ENCODE results near the gene RPA3. TPM values are rescaled to one million over a fixed set of nuclear protein-coding genes. Genes with fewer than 3 reads are reported as not detected.

Gene RPA3
- total RNA-seq, 1 experiment from 2014 or later = 108 TPM

DNA sequence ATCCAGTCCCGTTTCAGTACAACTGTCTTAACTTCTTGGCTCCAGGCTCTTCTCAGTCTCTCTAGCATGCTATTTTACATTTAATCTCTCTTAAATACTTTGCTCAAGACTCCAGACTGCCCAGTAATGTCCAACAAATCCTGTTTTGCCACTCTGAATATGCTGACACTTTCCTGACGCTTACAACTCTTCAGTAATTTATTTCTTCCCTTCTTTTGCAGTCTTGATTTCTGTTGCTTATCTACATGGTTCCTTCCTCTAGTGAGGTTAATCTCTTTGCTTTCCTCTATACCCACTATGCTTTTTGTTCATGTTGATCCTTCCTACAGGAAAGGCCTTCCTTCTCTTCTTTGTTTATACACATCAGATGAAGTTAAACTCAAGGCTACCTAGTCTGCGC, 54.1 kb downstream of the RPA3 start:
- peaks cover 4 to 9% (median 5%) of the 10 kb centered on the region in 3 experiments for H3K36me3 Mint-ChIP-seq (ENCODE audit: insufficient read depth in 1 of 3, low read depth in 3 of 3)
- Histone ChIP-seq H2AFZ (ENCODE audit: low read length) (no peak overlapping the region), H2BK120ac (ENCODE audit: low read depth, low read length, poor library complexity, severe bottlenecking) (no peak overlapping the region), H2BK15ac (ENCODE audit: low read depth, low read length) (no peak overlapping the region), H2BK12ac (ENCODE audit: insufficient read length, low read depth, low read length) (no peak overlapping the region), H3K27ac (ENCODE audit: insufficient read length, low read depth, low read length) (no peak overlapping the region), H4K5ac (ENCODE audit: insufficient read length, low read depth, low read length) (no peak overlapping the region), H3K56ac (ENCODE audit: insufficient read length, low read depth, low read length) (no peak overlapping the region), H3K4ac (ENCODE audit: low read depth, low read length) (no peak overlapping the region), H4K8ac (replicated peaks; ENCODE audit: insufficient read length, low read depth, low read length) (no peak overlapping the region), H3K4me2 (ENCODE audit: insufficient read depth, insufficient read length, low read length) (no peak overlapping the region), H4K20me1 (ENCODE audit: control insufficient read depth, insufficient read depth, insufficient read length) (no peaks in the 10 kb centered on the region), H3K23me2 (ENCODE audit: insufficient read length, low read depth, low read length, poor library complexity, severe bottlenecking) (no peaks in the 10 kb centered on the region), H3K14ac (ENCODE audit: insufficient read depth, low read length) (no peak overlapping the region), H3K79me2 (ENCODE audit: insufficient read depth, low read length) (no peaks in the 10 kb centered on the region; the same call in 1 of the 2 replicates), H3K9me3 (ENCODE audit: control insufficient read depth, low read depth, low read length) (no peaks in the 10 kb centered on the region), H4K91ac (ENCODE audit: insufficient read length, low read depth, low read length) (no peak overlapping the region), H3K9ac (ENCODE audit: extremely low read depth, insufficient read length, low read length) (no peak overlapping the region), H3K23ac (ENCODE audit: insufficient read length, low read depth, low read length) (no peak overlapping the region), H2BK20ac (ENCODE audit: low read depth, low read length, poor library complexity, severe bottlenecking) (no peak overlapping the region), H3K79me1 (ENCODE audit: insufficient read depth, low read depth, low read length, poor library complexity, severe bottlenecking) (no peaks in the 10 kb centered on the region), H3K4me1 (ENCODE audit: insufficient read depth, low read length) (no peaks in the 10 kb centered on the region), H2AK5ac (ENCODE audit: insufficient read length, low read length) (no peak overlapping the region), H3T11ph (ENCODE audit: low read length) (no peak overlapping the region), H3K27me3 (ENCODE audit: insufficient read depth, low read length) (no peaks in the 10 kb centered on the region), H2BK5ac (ENCODE audit: insufficient read length, low read length) (no peak overlapping the region), H3K18ac (ENCODE audit: insufficient read length, low read depth, low read length) (no peak overlapping the region)
- H3K4me1 Mint-ChIP-seq = peaks cover 17 to 19% of the 10 kb centered on the region in 2 experiments; a peak in 3 of 4 replicates
- no CpG with 5 or more reads among the region's 3 CpGs for WGBS (ENCODE audit: extremely low coverage, insufficient read length, low lambda C conversion rate)
- peaks cover 4 to 5% of the 10 kb centered on the region in 2 experiments for H3K9me3 Mint-ChIP-seq
- DNase-seq = no peak
- TF ChIP-seq, protein P1, sequence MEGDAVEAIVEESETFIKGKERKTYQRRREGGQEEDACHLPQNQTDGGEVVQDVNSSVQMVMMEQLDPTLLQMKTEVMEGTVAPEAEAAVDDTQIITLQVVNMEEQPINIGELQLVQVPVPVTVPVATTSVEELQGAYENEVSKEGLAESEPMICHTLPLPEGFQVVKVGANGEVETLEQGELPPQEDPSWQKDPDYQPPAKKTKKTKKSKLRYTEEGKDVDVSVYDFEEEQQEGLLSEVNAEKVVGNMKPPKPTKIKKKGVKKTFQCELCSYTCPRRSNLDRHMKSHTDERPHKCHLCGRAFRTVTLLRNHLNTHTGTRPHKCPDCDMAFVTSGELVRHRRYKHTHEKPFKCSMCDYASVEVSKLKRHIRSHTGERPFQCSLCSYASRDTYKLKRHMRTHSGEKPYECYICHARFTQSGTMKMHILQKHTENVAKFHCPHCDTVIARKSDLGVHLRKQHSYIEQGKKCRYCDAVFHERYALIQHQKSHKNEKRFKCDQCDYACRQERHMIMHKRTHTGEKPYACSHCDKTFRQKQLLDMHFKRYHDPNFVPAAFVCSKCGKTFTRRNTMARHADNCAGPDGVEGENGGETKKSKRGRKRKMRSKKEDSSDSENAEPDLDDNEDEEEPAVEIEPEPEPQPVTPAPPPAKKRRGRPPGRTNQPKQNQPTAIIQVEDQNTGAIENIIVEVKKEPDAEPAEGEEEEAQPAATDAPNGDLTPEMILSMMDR (conservative IDR thresholded peaks at IDR 0.05) = no peak
- H3K27ac Mint-ChIP-seq = peak overlapping the region in 2 of 3 experiments; percentile 0 to 9; a peak in 2 of 7 replicates
- no peaks in the 10 kb centered on the region for H3K27me3 Mint-ChIP-seq (ENCODE audit: low read depth)
- no peak overlapping the region for H3K4me3 Mint-ChIP-seq
